Chondrocyte (in vitro differentiated cells): Measurements from ENCODE around the gene TLK1. TPM values are rescaled to one million over a fixed set of nuclear protein-coding genes. Genes with fewer than 3 reads are reported as not detected.

ENCODE experiments used
- DNase-seq: peaks from one replicate; pipeline ENCODE4 v3.0.0; 2021; ENCODE audit warnings: mixed read lengths, low spot score
- H3K27ac Mint-ChIP-seq: one replicate; pipeline ENCODE4 v1.8.0; 2021; ENCODE audit warnings: mild to moderate bottlenecking, moderate library complexity, mixed read lengths; ENCODE audit not compliant: unreplicated experiment
- H3K27me3 Mint-ChIP-seq: 2 replicates; pipeline ENCODE4 v1.8.0; 2021; ENCODE audit warnings: low read depth, mixed read lengths
- H3K36me3 Mint-ChIP-seq: 2 replicates; pipeline ENCODE4 v1.8.0; 2021; ENCODE audit warnings: low read depth, mixed read lengths
- H3K4me1 Mint-ChIP-seq: 2 replicates; pipeline ENCODE4 v1.8.0; 2021; ENCODE audit warnings: low read depth, mild to moderate bottlenecking, mixed read lengths
- H3K4me3 Mint-ChIP-seq: one replicate; pipeline ENCODE4 v1.8.0; 2021; ENCODE audit warnings: mild to moderate bottlenecking, moderate library complexity, mixed read lengths; ENCODE audit not compliant: unreplicated experiment
- H3K9me3 Mint-ChIP-seq: 2 replicates; pipeline ENCODE4 v1.8.0; 2021; ENCODE audit warnings: low read depth, mixed read lengths
- CTCF ChIP-seq: fragments of 200-600 bp; sonication (generic); IDR thresholded peaks from 2 replicates; pipeline ENCODE4 v1.5.0; 2021; ENCODE audit warnings: antibody characterized with exemption, mild to moderate bottlenecking, moderate library complexity
- total RNA-seq: library from RNA; stranded (reverse); gene quantifications from 3 replicates; pipeline ENCODE4 v1.2.1, GENCODE V29; 2021

Gene TLK1
- total RNA-seq, 1 donor from 2014 or later: 64.1 TPM

GRCh38 chr2:170963386-170963785, 197.3 kb downstream of the TLK1 start:
- DNase-seq: no peak
- H3K27ac Mint-ChIP-seq: no peak overlapping the region
- H3K36me3 Mint-ChIP-seq: peaks cover 44% of the 10 kb centered on the region
- H3K4me3 Mint-ChIP-seq: no peak overlapping the region
- H3K4me1 Mint-ChIP-seq: peaks cover 5% of the 10 kb centered on the region
- no peak for TF ChIP-seq CTCF
- H3K9me3 Mint-ChIP-seq: no peaks in the 10 kb centered on the region
- H3K27me3 Mint-ChIP-seq: no peaks in the 10 kb centered on the region

- peak overlapping the region; percentile 34 for H3K27ac Mint-ChIP-seq
- peaks cover 54% of the 10 kb centered on the region for H3K36me3 Mint-ChIP-seq
- peaks cover 9% of the 10 kb centered on the region for H3K4me1 Mint-ChIP-seq
- no peaks in the 10 kb centered on the region for H3K27me3 Mint-ChIP-seq
- no peaks in the 10 kb centered on the region for H3K9me3 Mint-ChIP-seq
- TF ChIP-seq CTCF: no peak
- no peak for DNase-seq
- H3K4me3 Mint-ChIP-seq: no peak overlapping the region
These were observed 206.8 kb downstream of the TLK1 start for GRCh38 chr2:170953941-170954340.

- DNase-seq: no peak
- Mint-ChIP-seq H3K36me3 (peaks cover 39% of the 10 kb centered on the region), H3K9me3 (no peaks in the 10 kb centered on the region), H3K27me3 (no peaks in the 10 kb centered on the region), H3K27ac (no peak overlapping the region), H3K4me1 (peaks cover 15% of the 10 kb centered on the region), H3K4me3 (no peak overlapping the region)
- no peak for TF ChIP-seq CTCF
These were observed 210.4 kb downstream of the TLK1 start for GRCh38 chr2:170950221-170950761.

GRCh38 chr2:170949415-170949814, 211.3 kb downstream of the TLK1 start:
- peaks cover 32% of the 10 kb centered on the region for H3K36me3 Mint-ChIP-seq
- no peaks in the 10 kb centered on the region for H3K9me3 Mint-ChIP-seq
- no peak for TF ChIP-seq CTCF
- no peak overlapping the region for H3K27ac Mint-ChIP-seq
- DNase-seq: no peak
- H3K27me3 Mint-ChIP-seq: no peaks in the 10 kb centered on the region
- H3K4me3 Mint-ChIP-seq: no peak overlapping the region
- peaks cover 15% of the 10 kb centered on the region for H3K4me1 Mint-ChIP-seq

- Mint-ChIP-seq H3K4me3 (no peak overlapping the region), H3K9me3 (no peaks in the 10 kb centered on the region), H3K27ac (no peak overlapping the region), H3K36me3 (peaks cover 2% of the 10 kb centered on the region), H3K27me3 (no peaks in the 10 kb centered on the region), H3K4me1 (peaks cover 43% of the 10 kb centered on the region)
- no peak for DNase-seq
- TF ChIP-seq CTCF: no peak
These were observed 216.1 kb downstream of the TLK1 start for GRCh38 chr2:170944545-170944944.
